ENCODE data around the gene ABLIM1.

Gene ABLIM1

GRCh38 chr10:114542373-114542772 is 115.7 kb downstream of the ABLIM1 start:
- H3K9ac ChIP-seq (ENCODE audit: low read depth in 1 of 2, low read length in 2 of 2), result no peak overlapping the region
- H3K27ac ChIP-seq (ENCODE audit: low read depth, low read length), result no peak overlapping the region
- no peaks in the 10 kb centered on the region for H3K27me3 ChIP-seq (ENCODE audit: control insufficient read depth in 1 of 2, insufficient read depth in 2 of 2, low read length in 2 of 2)
- H3K4me3 ChIP-seq (ENCODE audit: low read depth in 1 of 2, low read length in 2 of 2), result no peak overlapping the region
- no peaks in the 10 kb centered on the region for H3K36me3 ChIP-seq (ENCODE audit: control insufficient read depth in 1 of 2, insufficient read depth in 2 of 2, low read length in 2 of 2)
- H3K4me1 ChIP-seq (ENCODE audit: control insufficient read depth in 1 of 2, insufficient read depth in 2 of 2, low read length in 2 of 2), result peaks cover 23 to 35% of the 10 kb centered on the region in 2 donors
- no peaks in the 10 kb centered on the region for H3K9me3 ChIP-seq (ENCODE audit: control insufficient read depth in 1 of 2, low read length in 2 of 2)

GRCh38 chr10:114541797-114542160 is 116.3 kb downstream of the ABLIM1 start:
- H3K9ac ChIP-seq (ENCODE audit: low read depth in 1 of 2, low read length in 2 of 2), result peak overlapping the region; percentile 16 to 25
- no peaks in the 10 kb centered on the region for H3K36me3 ChIP-seq (ENCODE audit: control insufficient read depth in 1 of 2, insufficient read depth in 2 of 2, low read length in 2 of 2)
- H3K4me3 ChIP-seq (ENCODE audit: low read depth in 1 of 2, low read length in 2 of 2), result no peak overlapping the region
- no peaks in the 10 kb centered on the region for H3K27me3 ChIP-seq (ENCODE audit: control insufficient read depth in 1 of 2, insufficient read depth in 2 of 2, low read length in 2 of 2)
- H3K4me1 ChIP-seq (ENCODE audit: control insufficient read depth in 1 of 2, insufficient read depth in 2 of 2, low read length in 2 of 2), result peaks cover 20 to 35% of the 10 kb centered on the region in 2 donors
- no peak overlapping the region for H3K27ac ChIP-seq (ENCODE audit: low read depth, low read length)
- H3K9me3 ChIP-seq (ENCODE audit: control insufficient read depth in 1 of 2, low read length in 2 of 2), result peaks cover 0 to under 1% of the 10 kb centered on the region in 2 donors

- Histone ChIP-seq H3K4me3 (ENCODE audit: low read depth in 1 of 2, low read length in 2 of 2) (no peak overlapping the region), H3K27me3 (ENCODE audit: control insufficient read depth in 1 of 2, insufficient read depth in 2 of 2, low read length in 2 of 2) (no peaks in the 10 kb centered on the region), H3K36me3 (ENCODE audit: control insufficient read depth in 1 of 2, insufficient read depth in 2 of 2, low read length in 2 of 2) (no peaks in the 10 kb centered on the region), H3K9me3 (ENCODE audit: control insufficient read depth in 1 of 2, low read length in 2 of 2) (peaks cover 0 to 3% of the 10 kb centered on the region in 2 donors), H3K4me1 (ENCODE audit: control insufficient read depth in 1 of 2, insufficient read depth in 2 of 2, low read length in 2 of 2) (peaks cover 20 to 35% of the 10 kb centered on the region in 2 donors), H3K27ac (ENCODE audit: low read depth, low read length) (no peak overlapping the region), H3K9ac (ENCODE audit: low read depth in 1 of 2, low read length in 2 of 2) (peak overlapping the region; percentile 16 to 25)
Measured at GRCh38 chr10:114541081-114541796, 116.8 kb downstream of the ABLIM1 start.

- Histone ChIP-seq H3K9me3 (ENCODE audit: control insufficient read depth in 1 of 2, low read length in 2 of 2) (peaks cover 0 to 3% of the 10 kb centered on the region in 2 donors), H3K4me1 (ENCODE audit: control insufficient read depth in 1 of 2, insufficient read depth in 2 of 2, low read length in 2 of 2) (peaks cover 20 to 35% of the 10 kb centered on the region in 2 donors), H3K27ac (ENCODE audit: low read depth, low read length) (no peak overlapping the region)
Measured at GRCh38 chr10:114540236-114540635, 117.8 kb downstream of the ABLIM1 start.

GRCh38 chr10:114539623-114540022 is 118.5 kb downstream of the ABLIM1 start:
- Histone ChIP-seq H3K4me3 (ENCODE audit: low read depth in 1 of 2, low read length in 2 of 2) (no peak overlapping the region), H3K4me1 (ENCODE audit: control insufficient read depth in 1 of 2, insufficient read depth in 2 of 2, low read length in 2 of 2) (peaks cover 20 to 31% of the 10 kb centered on the region in 2 donors), H3K9ac (ENCODE audit: low read depth in 1 of 2, low read length in 2 of 2) (no peak overlapping the region), H3K27ac (ENCODE audit: low read depth, low read length) (no peak overlapping the region), H3K27me3 (ENCODE audit: control insufficient read depth in 1 of 2, insufficient read depth in 2 of 2, low read length in 2 of 2) (no peaks in the 10 kb centered on the region), H3K36me3 (ENCODE audit: control insufficient read depth in 1 of 2, insufficient read depth in 2 of 2, low read length in 2 of 2) (no peaks in the 10 kb centered on the region), H3K9me3 (ENCODE audit: control insufficient read depth in 1 of 2, low read length in 2 of 2) (peaks cover 0 to 3% of the 10 kb centered on the region in 2 donors)

More at GRCh38 chr10:114540236-114540635, 117.8 kb downstream of the ABLIM1 start:
- Histone ChIP-seq H3K27me3 (ENCODE audit: control insufficient read depth in 1 of 2, insufficient read depth in 2 of 2, low read length in 2 of 2) (no peaks in the 10 kb centered on the region), H3K9ac (ENCODE audit: low read depth in 1 of 2, low read length in 2 of 2) (no peak overlapping the region), H3K36me3 (ENCODE audit: control insufficient read depth in 1 of 2, insufficient read depth in 2 of 2, low read length in 2 of 2) (no peaks in the 10 kb centered on the region), H3K4me3 (ENCODE audit: low read depth in 1 of 2, low read length in 2 of 2) (no peak overlapping the region)

GRCh38 chr10:114538181-114538906 is 119.7 kb downstream of the ABLIM1 start:
- H3K36me3 ChIP-seq (ENCODE audit: control insufficient read depth in 1 of 2, insufficient read depth in 2 of 2, low read length in 2 of 2), result no peaks in the 10 kb centered on the region
- no peaks in the 10 kb centered on the region for H3K27me3 ChIP-seq (ENCODE audit: control insufficient read depth in 1 of 2, insufficient read depth in 2 of 2, low read length in 2 of 2)
- no peak overlapping the region for H3K9ac ChIP-seq (ENCODE audit: low read depth in 1 of 2, low read length in 2 of 2)
- no peak overlapping the region for H3K27ac ChIP-seq (ENCODE audit: low read depth, low read length)
- H3K9me3 ChIP-seq (ENCODE audit: control insufficient read depth in 1 of 2, low read length in 2 of 2), result peaks cover 0 to 3% of the 10 kb centered on the region in 2 donors
- no peak overlapping the region for H3K4me3 ChIP-seq (ENCODE audit: low read depth in 1 of 2, low read length in 2 of 2)
- peaks cover 19 to 20% of the 10 kb centered on the region in 2 donors for H3K4me1 ChIP-seq (ENCODE audit: control insufficient read depth in 1 of 2, insufficient read depth in 2 of 2, low read length in 2 of 2)

GRCh38 chr10:114537736-114538135 is 120.3 kb downstream of the ABLIM1 start:
- Histone ChIP-seq H3K36me3 (ENCODE audit: control insufficient read depth in 1 of 2, insufficient read depth in 2 of 2, low read length in 2 of 2) (no peaks in the 10 kb centered on the region), H3K9ac (ENCODE audit: low read depth in 1 of 2, low read length in 2 of 2) (no peak overlapping the region), H3K9me3 (ENCODE audit: control insufficient read depth in 1 of 2, low read length in 2 of 2) (peaks cover 0 to 3% of the 10 kb centered on the region in 2 donors), H3K4me1 (ENCODE audit: control insufficient read depth in 1 of 2, insufficient read depth in 2 of 2, low read length in 2 of 2) (peaks cover 19 to 20% of the 10 kb centered on the region in 2 donors), H3K27me3 (ENCODE audit: control insufficient read depth in 1 of 2, insufficient read depth in 2 of 2, low read length in 2 of 2) (no peaks in the 10 kb centered on the region), H3K4me3 (ENCODE audit: low read depth in 1 of 2, low read length in 2 of 2) (no peak overlapping the region), H3K27ac (ENCODE audit: low read depth, low read length) (no peak overlapping the region)

- no peak overlapping the region for H3K4me3 ChIP-seq (ENCODE audit: low read depth in 1 of 2, low read length in 2 of 2)
- no peak overlapping the region for H3K27ac ChIP-seq (ENCODE audit: low read depth, low read length)
- peaks cover 8 to 13% of the 10 kb centered on the region in 2 donors for H3K4me1 ChIP-seq (ENCODE audit: control insufficient read depth in 1 of 2, insufficient read depth in 2 of 2, low read length in 2 of 2)
- H3K9me3 ChIP-seq (ENCODE audit: control insufficient read depth in 1 of 2, low read length in 2 of 2), result peaks cover 0 to 3% of the 10 kb centered on the region in 2 donors
- H3K9ac ChIP-seq (ENCODE audit: low read depth in 1 of 2, low read length in 2 of 2), result no peak overlapping the region
- H3K27me3 ChIP-seq (ENCODE audit: control insufficient read depth in 1 of 2, insufficient read depth in 2 of 2, low read length in 2 of 2), result no peaks in the 10 kb centered on the region
- H3K36me3 ChIP-seq (ENCODE audit: control insufficient read depth in 1 of 2, insufficient read depth in 2 of 2, low read length in 2 of 2), result no peaks in the 10 kb centered on the region
Measured at GRCh38 chr10:114534571-114534981, 123.5 kb downstream of the ABLIM1 start.

GRCh38 chr10:114532226-114532625 is 125.8 kb downstream of the ABLIM1 start:
- H3K9me3 ChIP-seq (ENCODE audit: control insufficient read depth in 1 of 2, low read length in 2 of 2), result peaks cover 0 to 3% of the 10 kb centered on the region in 2 donors
- H3K27me3 ChIP-seq (ENCODE audit: control insufficient read depth in 1 of 2, insufficient read depth in 2 of 2, low read length in 2 of 2), result no peaks in the 10 kb centered on the region
- peaks cover 3 to 4% of the 10 kb centered on the region in 2 donors for H3K4me1 ChIP-seq (ENCODE audit: control insufficient read depth in 1 of 2, insufficient read depth in 2 of 2, low read length in 2 of 2)
- H3K9ac ChIP-seq (ENCODE audit: low read depth in 1 of 2, low read length in 2 of 2), result no peak overlapping the region
- H3K36me3 ChIP-seq (ENCODE audit: control insufficient read depth in 1 of 2, insufficient read depth in 2 of 2, low read length in 2 of 2), result no peaks in the 10 kb centered on the region
- H3K4me3 ChIP-seq (ENCODE audit: low read depth in 1 of 2, low read length in 2 of 2), result no peak overlapping the region
- H3K27ac ChIP-seq (ENCODE audit: low read depth, low read length), result no peak overlapping the region

GRCh38 chr10:114526504-114527238 is 131.4 kb downstream of the ABLIM1 start:
- Histone ChIP-seq H3K27me3 (ENCODE audit: control insufficient read depth in 1 of 2, insufficient read depth in 2 of 2, low read length in 2 of 2) (no peaks in the 10 kb centered on the region), H3K4me1 (ENCODE audit: control insufficient read depth in 1 of 2, insufficient read depth in 2 of 2, low read length in 2 of 2) (peaks cover 20 to 25% of the 10 kb centered on the region in 2 donors), H3K4me3 (ENCODE audit: low read depth in 1 of 2, low read length in 2 of 2) (peak overlapping the region; percentile 70)

More at GRCh38 chr10:114526504-114527238, 131.4 kb downstream of the ABLIM1 start:
- peak overlapping the region; percentile 66 to 75 for H3K9ac ChIP-seq (ENCODE audit: low read depth in 1 of 2, low read length in 2 of 2)
- H3K9me3 ChIP-seq (ENCODE audit: control insufficient read depth in 1 of 2, low read length in 2 of 2), result no peaks in the 10 kb centered on the region
- H3K36me3 ChIP-seq (ENCODE audit: control insufficient read depth in 1 of 2, insufficient read depth in 2 of 2, low read length in 2 of 2), result no peaks in the 10 kb centered on the region
- peak overlapping the region; percentile 79 for H3K27ac ChIP-seq (ENCODE audit: low read depth, low read length)
